ENCODE measurements around the gene TCF19. TPM values are rescaled to one million over a fixed set of nuclear protein-coding genes. Genes with fewer than 3 reads are reported as not detected.

TCF19 gene
- total RNA-seq, 2 donors from 2014 or later = 1.8 to 2.0 TPM

DNA sequence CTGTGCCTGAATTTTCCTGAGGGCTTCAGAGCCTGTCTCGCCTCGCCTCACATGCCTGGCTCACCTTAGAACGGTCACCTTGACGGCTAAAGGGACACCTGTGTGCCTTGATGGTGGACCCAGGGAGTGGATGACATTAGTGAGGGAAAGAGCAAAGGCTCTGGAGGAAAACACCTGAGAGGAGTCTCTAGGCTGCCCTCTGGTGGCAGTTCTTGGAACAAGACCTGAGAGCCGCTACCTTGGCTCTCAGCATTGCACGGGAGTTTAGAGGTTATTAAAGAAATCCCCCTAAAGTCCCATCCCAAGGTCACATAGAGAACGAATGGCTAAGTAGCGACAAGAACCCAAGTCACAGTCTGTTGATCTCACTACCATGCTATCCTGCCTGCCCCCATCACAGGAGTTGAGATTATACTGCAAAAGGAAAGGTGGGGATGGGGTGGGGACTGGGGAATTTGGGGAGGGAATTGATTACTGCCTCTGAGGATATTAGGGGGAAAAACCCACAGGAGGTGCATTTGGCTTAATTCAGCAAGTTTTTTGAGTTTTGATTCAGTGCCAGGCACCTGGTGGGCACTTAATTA lies 30.2 kb upstream of the TCF19 start:
- TF ChIP-seq POLR2A (IDR thresholded peaks at IDR 0.05) = no peak
- TF ChIP-seq CTCF (IDR thresholded peaks at IDR 0.05) = peak; percentile 61 to 89 (median 72)
- peaks cover 23% of the 10 kb centered on the region for H3K4me1 ChIP-seq
- no peak overlapping the region for H3K27ac ChIP-seq
- no peak overlapping the region for H3K4me3 ChIP-seq
- H3K9me3 ChIP-seq = no peaks in the 10 kb centered on the region
- DNase-seq (peak; percentile 71 to 87 (median 78)), ATAC-seq (peak; percentile 72)
- 6 to 13% methylated on average over 8 of the region's 8 CpGs for WGBS, 2 donors
- H3K27me3 ChIP-seq = no peaks in the 10 kb centered on the region
- intact Hi-C loops (cut with DNase I) = no loop called here
- no peaks in the 10 kb centered on the region for H3K36me3 ChIP-seq (replicated peaks in 1 of 2; ENCODE audit: insufficient read depth in 1 of 2, low read depth in 2 of 2)

DNA sequence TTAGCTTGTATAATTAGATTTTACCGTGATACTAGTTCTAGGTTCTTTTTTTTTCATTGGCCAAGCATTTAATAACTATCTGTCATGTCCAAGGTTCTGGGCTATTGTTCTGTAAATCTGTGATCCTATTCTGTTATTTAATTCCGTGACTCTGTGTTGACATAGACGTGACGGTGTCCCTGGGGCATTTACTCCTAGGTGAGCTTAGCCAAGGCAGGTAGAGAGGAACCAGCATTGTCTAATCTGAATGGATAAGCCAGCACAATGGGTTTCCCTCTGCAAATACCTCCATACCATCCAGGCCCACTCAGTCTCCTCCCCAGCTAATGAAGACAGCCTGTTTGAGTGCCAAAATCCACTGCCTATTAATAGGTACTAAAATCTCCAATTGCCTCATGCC lies 29.3 kb upstream of the TCF19 start:
- H3K27ac ChIP-seq = no peak overlapping the region
- no peak for DNase-seq
- TF ChIP-seq POLR2A (IDR thresholded peaks at IDR 0.05) (no peak), CTCF (IDR thresholded peaks at IDR 0.05) (no peak)

GRCh38 chr6:31130751-31131150 lies 27.6 kb upstream of the TCF19 start:
- no peak overlapping the region for H3K4me3 ChIP-seq
- H3K4me1 ChIP-seq = peaks cover 12% of the 10 kb centered on the region
- no peaks in the 10 kb centered on the region for H3K36me3 ChIP-seq (replicated peaks in 1 of 2; ENCODE audit: insufficient read depth in 1 of 2, low read depth in 2 of 2)
- no peaks in the 10 kb centered on the region for H3K9me3 ChIP-seq
- WGBS, 2 donors = 85 to 89% methylated on average over 3 of the region's 3 CpGs
- ATAC-seq = no peak
- H3K27me3 ChIP-seq = no peaks in the 10 kb centered on the region
- H3K27ac ChIP-seq = no peak overlapping the region
- intact Hi-C loops (cut with DNase I) = no loop called here
- no peak for DNase-seq
- TF ChIP-seq POLR2A (IDR thresholded peaks at IDR 0.05) (no peak), CTCF (IDR thresholded peaks at IDR 0.05) (no peak)

More for the DNA sequence above, 29.3 kb upstream of the TCF19 start:
- H3K36me3 ChIP-seq (replicated peaks in 1 of 2; ENCODE audit: insufficient read depth in 1 of 2, low read depth in 2 of 2) = no peaks in the 10 kb centered on the region
- H3K27me3 ChIP-seq = no peaks in the 10 kb centered on the region
- 29 to 32% methylated on average over 4 of the region's 4 CpGs for WGBS, 2 donors
- no peak overlapping the region for H3K4me3 ChIP-seq
- intact Hi-C loops (cut with DNase I) = no loop called here
- peaks cover 19% of the 10 kb centered on the region for H3K4me1 ChIP-seq
- no peaks in the 10 kb centered on the region for H3K9me3 ChIP-seq
- ATAC-seq = no peak

GRCh38 chr6:31131595-31131994 lies 26.8 kb upstream of the TCF19 start:
- WGBS, 2 donors = 73 to 79% methylated on average over 3 of the region's 3 CpGs
- H3K4me1 ChIP-seq = peaks cover 4% of the 10 kb centered on the region
- no peaks in the 10 kb centered on the region for H3K36me3 ChIP-seq (replicated peaks in 1 of 2; ENCODE audit: insufficient read depth in 1 of 2, low read depth in 2 of 2)
- no peak for ATAC-seq
- intact Hi-C loops (cut with DNase I) = no loop called here
- no peaks in the 10 kb centered on the region for H3K27me3 ChIP-seq
- no peak for TF ChIP-seq CTCF (IDR thresholded peaks at IDR 0.05)
- TF ChIP-seq POLR2A (IDR thresholded peaks at IDR 0.05) = no peak
- H3K27ac ChIP-seq = no peak overlapping the region
- no peak for DNase-seq
- no peaks in the 10 kb centered on the region for H3K9me3 ChIP-seq
- H3K4me3 ChIP-seq = no peak overlapping the region

- DNase-seq (no peak), ATAC-seq (no peak)
- Histone ChIP-seq H3K27ac (no peak overlapping the region), H3K36me3 (replicated peaks in 1 of 2; ENCODE audit: insufficient read depth in 1 of 2, low read depth in 2 of 2) (no peaks in the 10 kb centered on the region), H3K9me3 (no peaks in the 10 kb centered on the region), H3K27me3 (no peaks in the 10 kb centered on the region), H3K4me1 (peaks cover 4% of the 10 kb centered on the region), H3K4me3 (no peak overlapping the region)
- intact Hi-C loops (cut with DNase I) = no loop called here
- no peak for TF ChIP-seq CTCF (IDR thresholded peaks at IDR 0.05)
- TF ChIP-seq POLR2A (IDR thresholded peaks at IDR 0.05) = no peak
- WGBS, 2 donors = 77 to 82% methylated on average over 6 of the region's 6 CpGs
Observed at GRCh38 chr6:31132806-31133205, 25.6 kb upstream of the TCF19 start.
